KOPT-K1 (cell line): ENCODE data around the gene RUBCN.
A peak's percentile ranks its signal among the peaks of the same experiment; 100 is the strongest.
"Not testable (repeated sequence)": the region's sequence is repeated elsewhere in the genome, so short reads cannot be mapped to it uniquely, and the experiment has no call there.

Experiments used
- H3K27ac ChIP-seq: fragments of 200-600 bp; sonication (generic); 2 replicates; pipeline ENCODE4 v1.5.1; 2016; ENCODE audit warnings: antibody characterized with exemption, mild to moderate bottlenecking, low read depth, low read length; ENCODE audit not compliant: poor library complexity, severe bottlenecking
- H3K36me3 ChIP-seq: fragments of 200-600 bp; sonication (generic); 2 replicates; pipeline ENCODE4 v1.5.1; 2017; ENCODE audit warnings: antibody characterized with exemption, mild to moderate bottlenecking, low read length, moderate library complexity; ENCODE audit not compliant: insufficient read depth
- H3K9me3 ChIP-seq: fragments of 200-600 bp; sonication (generic); 2 replicates; pipeline ENCODE4 v1.5.1; 2017; ENCODE audit warnings: antibody characterized with exemption, low read length, mild to moderate bottlenecking; ENCODE audit not compliant: insufficient read depth, poor library complexity, severe bottlenecking

RUBCN gene

DNA sequence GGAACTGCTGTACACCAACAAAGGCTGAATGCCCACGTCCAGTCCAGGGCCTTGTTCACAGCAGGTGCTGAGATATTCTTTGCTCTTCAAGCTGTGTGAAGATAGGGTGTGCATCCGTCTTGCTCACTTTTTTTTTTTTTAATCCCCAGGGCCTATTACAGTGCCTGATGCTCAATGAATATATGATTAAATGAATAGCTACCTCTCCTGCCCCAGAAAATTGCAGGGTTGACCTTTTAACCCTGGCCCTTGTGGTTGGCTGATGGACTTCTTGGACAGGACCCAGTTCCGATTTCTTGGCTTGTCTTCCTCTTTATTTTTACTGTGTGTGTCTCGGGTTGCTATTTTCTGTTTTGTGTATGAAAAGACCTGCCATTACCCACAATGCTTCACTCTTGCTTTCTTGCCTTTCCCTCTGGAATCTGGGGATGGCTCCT, 10.1 kb upstream of the RUBCN start:
- no peaks in the 10 kb centered on the region for H3K36me3 ChIP-seq
- no peaks in the 10 kb centered on the region for H3K9me3 ChIP-seq
- H3K27ac ChIP-seq: no peak overlapping the region

GRCh38 chr3:197746209-197746608, 9.5 kb upstream of the RUBCN start:
- no peak overlapping the region for H3K27ac ChIP-seq
- H3K36me3 ChIP-seq: no peaks in the 10 kb centered on the region
- H3K9me3 ChIP-seq: no peaks in the 10 kb centered on the region

GRCh38 chr3:197742787-197743186, 6.1 kb upstream of the RUBCN start:
- H3K36me3 ChIP-seq: no peaks in the 10 kb centered on the region
- H3K9me3 ChIP-seq: no peaks in the 10 kb centered on the region
- no peak overlapping the region for H3K27ac ChIP-seq

DNA sequence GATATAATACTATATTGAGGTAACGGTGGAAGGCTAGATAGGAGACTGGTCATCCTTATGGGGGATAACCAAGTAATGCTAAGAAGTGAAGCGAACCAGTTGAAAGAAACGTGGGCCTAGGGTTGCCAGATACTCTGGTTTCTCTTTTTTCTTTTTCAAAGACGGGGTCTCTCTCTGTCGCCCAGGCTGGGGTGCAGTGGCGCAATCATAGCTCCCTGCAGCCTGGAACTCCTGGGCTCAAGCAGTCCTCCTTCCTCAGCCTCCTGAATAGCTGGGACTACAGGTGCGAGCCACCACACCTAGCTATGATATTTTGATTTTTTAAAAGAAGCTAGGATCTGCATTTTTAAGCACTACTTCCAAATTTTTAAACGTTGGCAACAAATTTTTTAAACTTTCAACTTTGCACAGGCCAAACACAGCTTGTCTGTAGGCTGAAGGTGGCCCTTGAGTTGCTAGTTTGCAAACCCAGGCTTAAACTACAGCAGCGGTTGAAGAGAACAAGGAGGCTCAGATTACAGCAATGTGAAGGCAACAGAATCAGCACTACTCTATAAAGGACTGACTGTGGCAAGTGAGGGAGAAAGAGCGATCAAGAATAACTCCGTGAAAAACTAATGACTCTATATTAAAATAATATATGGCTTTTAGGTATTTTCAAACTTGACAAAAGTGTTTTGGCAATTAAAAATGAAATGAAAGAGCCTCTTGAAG, 1.2 kb upstream of the RUBCN start:
- Histone ChIP-seq H3K27ac (peak overlapping the region; percentile 65), H3K9me3 (no peaks in the 10 kb centered on the region), H3K36me3 (no peaks in the 10 kb centered on the region)

DNA sequence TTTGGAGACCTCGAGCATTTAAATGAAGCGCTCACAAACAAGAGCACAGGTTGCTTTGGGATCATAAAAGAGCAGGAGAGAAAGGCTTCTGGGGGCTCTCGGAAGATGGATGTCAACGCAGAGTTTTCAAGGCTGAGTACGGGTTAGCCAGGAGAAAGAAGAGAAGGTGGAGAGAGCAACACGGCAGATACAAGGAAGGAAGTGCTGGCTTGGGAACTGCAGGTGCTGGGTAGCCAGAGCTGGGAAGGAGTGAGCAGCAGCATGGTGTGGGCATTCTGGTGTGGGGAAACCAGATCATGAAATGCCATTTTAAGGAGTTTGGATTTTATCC, 580 bp upstream of the RUBCN start:
- Histone ChIP-seq H3K9me3 (no peaks in the 10 kb centered on the region), H3K27ac (peak overlapping the region; percentile 65), H3K36me3 (no peaks in the 10 kb centered on the region)

DNA sequence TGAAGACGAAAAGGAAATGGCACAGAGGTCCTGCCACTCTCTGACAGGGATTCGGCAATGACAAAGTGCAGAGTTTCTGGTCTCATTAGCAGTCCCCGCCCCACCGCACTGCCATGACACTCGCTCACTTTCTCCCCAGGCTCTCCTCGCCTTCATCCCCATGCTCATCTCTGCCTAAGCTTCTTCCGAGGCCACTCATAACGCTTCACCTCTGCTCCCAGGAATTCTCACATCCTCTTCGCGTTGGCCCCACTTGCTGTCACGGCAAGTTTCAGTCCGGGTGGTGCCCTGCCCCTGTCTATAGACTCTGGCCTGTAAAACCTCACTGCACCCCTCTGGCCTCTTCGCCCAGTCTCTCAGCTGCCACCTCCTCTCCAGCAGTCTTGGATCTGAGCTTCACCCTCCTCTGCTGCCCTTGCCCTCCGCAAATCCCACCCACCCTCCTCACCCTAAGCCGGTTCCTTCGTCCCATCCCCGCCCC, 654 bp downstream of the RUBCN start:
- no peaks in the 10 kb centered on the region for H3K9me3 ChIP-seq
- no peaks in the 10 kb centered on the region for H3K36me3 ChIP-seq
- peak overlapping the region; percentile 65 for H3K27ac ChIP-seq

GRCh38 chr3:197734667-197735318, 1.9 kb downstream of the RUBCN start:
- Histone ChIP-seq H3K27ac (no peak overlapping the region), H3K36me3 (no peaks in the 10 kb centered on the region), H3K9me3 (no peaks in the 10 kb centered on the region)

DNA sequence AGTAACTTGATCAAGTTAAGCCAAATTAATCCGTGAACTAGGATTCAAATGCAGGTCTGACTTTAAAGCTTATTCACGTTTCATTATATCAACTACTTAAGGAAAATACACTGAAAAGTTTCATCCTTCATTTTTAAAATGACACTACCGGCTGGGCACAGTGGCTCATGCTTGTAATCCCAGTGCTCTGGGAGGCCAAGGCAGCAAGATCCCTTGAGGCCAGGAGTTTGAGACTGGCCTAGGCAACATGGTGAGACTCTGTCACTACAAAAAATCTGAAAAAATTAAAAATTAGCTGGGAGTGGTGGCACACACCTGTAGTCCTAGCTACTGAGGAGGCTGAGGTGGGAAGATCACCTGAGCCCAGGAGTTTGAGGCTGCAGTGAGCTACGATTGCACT, 3.7 kb downstream of the RUBCN start:
- H3K9me3 ChIP-seq: no peaks in the 10 kb centered on the region
- H3K36me3 ChIP-seq: no peaks in the 10 kb centered on the region
- no peak overlapping the region for H3K27ac ChIP-seq

- H3K36me3 ChIP-seq, H3K27ac ChIP-seq, H3K9me3 ChIP-seq: not testable (repeated sequence)
Measured at GRCh38 chr3:197731483-197731882, 5.2 kb downstream of the RUBCN start.

DNA sequence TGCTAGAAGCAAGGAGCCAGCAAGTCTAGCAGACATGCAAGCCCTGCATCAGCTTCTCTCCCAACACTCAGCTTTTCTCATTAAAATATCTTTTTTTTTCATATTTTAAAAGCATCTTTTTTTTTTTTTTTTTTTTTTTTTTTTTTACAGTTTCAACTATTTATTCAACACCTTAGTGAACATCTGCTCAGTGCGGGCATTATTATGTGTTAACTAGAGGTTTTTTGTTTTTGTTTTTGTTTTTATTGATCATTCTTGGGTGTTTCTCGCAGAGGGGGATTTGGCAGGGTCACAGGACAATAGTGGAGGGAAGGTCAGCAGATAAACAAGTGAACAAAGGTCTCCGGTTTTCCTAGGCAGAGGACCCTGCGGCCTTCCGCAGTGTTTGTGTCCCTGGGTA, 5.9 kb downstream of the RUBCN start:
- H3K9me3 ChIP-seq, H3K36me3 ChIP-seq, H3K27ac ChIP-seq: not testable (repeated sequence)

DNA sequence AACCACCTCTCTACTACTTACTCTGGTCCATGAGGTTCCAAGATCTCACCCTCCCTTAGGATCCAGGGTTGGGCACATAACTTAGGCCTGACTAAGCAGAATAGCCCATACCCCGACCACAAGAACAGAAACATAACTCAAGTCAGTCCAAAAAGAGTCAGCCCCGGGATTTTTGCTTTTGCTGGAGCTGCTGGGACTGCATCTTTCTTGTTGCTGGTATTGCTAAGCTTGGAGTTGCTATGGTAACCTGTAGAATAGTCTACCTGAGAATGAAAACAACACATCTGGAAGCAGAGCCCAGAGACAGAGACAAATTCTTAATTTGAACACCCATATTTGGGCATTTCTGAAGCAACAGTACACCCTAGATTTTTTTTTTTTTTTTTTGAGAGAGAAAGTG, 6.5 kb downstream of the RUBCN start:
- no peaks in the 10 kb centered on the region for H3K9me3 ChIP-seq
- H3K36me3 ChIP-seq: no peaks in the 10 kb centered on the region
- H3K27ac ChIP-seq: no peak overlapping the region

GRCh38 chr3:197728487-197728886, 8.2 kb downstream of the RUBCN start:
- Histone ChIP-seq H3K27ac (no peak overlapping the region), H3K9me3 (peaks cover 4% of the 10 kb centered on the region), H3K36me3 (no peaks in the 10 kb centered on the region)

DNA sequence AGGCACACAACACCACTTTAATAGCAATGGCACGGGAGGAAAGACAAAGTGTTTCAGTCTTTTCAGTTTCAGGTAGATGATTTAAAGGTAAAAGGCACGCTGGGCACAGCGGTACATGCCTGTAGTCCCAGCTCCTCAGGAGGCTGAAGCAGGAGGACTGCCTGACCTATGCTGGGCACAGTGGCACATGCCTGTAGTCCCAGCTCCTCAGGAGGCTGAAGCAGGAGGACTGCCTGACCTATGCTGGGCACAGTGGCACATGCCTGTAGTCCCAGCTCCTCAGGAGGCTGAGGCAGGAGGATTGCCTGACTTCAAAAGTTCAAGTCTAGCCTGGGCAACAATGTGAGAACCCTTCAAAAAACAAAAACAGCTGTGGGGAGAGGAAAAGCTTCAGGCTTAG, 8.8 kb downstream of the RUBCN start:
- H3K36me3 ChIP-seq, H3K9me3 ChIP-seq, H3K27ac ChIP-seq: not testable (repeated sequence)

DNA sequence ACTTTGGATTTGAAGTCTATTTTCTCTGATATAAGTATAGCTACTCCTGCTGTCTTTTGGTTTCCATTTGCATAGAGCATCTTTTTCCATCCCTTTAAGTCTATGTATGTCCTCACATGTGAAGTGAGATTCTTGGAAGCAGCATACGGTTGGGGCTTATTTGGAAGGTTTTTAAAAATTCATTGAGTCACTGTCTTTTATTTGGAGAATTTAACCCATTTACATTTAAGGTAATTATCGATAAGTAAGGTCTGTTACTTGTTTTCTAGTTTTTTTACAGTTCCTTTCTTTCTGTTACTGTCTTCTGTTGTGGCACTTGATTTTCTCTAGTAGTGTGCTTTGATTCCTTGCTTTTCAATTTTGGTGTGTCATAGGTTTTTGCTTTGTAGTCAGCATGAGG, 14.0 kb downstream of the RUBCN start:
- H3K27ac ChIP-seq: no peak overlapping the region
- no peaks in the 10 kb centered on the region for H3K36me3 ChIP-seq
- H3K9me3 ChIP-seq: peaks cover 18% of the 10 kb centered on the region

- no peaks in the 10 kb centered on the region for H3K36me3 ChIP-seq
Measured at GRCh38 chr3:197720694-197721093, 16.0 kb downstream of the RUBCN start.

GRCh38 chr3:197718891-197719290, 17.8 kb downstream of the RUBCN start:
- Histone ChIP-seq H3K27ac (no peak overlapping the region), H3K9me3 (peaks cover 18% of the 10 kb centered on the region), H3K36me3 (no peaks in the 10 kb centered on the region)

More at GRCh38 chr3:197720694-197721093, 16.0 kb downstream of the RUBCN start:
- no peak overlapping the region for H3K27ac ChIP-seq
- peaks cover 18% of the 10 kb centered on the region for H3K9me3 ChIP-seq
